Peyer's patch (tissue), 4 donors: ENCODE measurements around the gene GALNT1.

Experiments used
- POLR2A ChIP-seq, 2 donors: fragments of 450-650 bp; IDR thresholded peaks; one replicate each; pipeline ENCODE4 v1.5.1; 2017; ENCODE audit warnings: antibody characterized with exemption in 2 of 2, mild to moderate bottlenecking in 2 of 2, moderate library complexity in 2 of 2
- TF ChIP-seq, protein P1 (sequence below), 6 experiments: fragments of 450-650 bp in 4 of 6; fragments of 200-600 bp in 2 of 6; sonication (generic) in 1 of 6; IDR thresholded peaks; one replicate each; pipeline ENCODE4 v1.5.1; 2017 to 2019; ENCODE audit warnings: antibody characterized with exemption in 6 of 6, mild to moderate bottlenecking in 3 of 6, moderate library complexity in 1 of 6

DNA sequence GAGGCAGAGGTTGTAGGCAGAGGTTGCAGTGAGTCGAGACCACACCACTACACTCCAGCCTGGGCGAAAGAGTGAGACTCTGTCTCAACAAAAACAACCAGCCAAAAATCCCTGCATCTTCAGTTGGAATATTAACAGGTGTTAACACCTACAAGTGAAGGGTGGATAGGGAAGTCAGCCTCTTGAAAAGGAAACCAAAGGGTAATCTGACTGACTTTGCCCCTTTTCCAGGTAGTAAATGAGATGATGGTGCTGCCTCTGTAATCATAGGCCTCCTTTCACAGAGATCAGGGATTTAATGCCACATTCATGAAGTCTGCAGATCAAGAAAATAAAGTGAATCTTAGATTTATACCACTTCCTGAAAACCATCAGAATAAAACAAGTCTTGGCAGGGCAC, 133.6 kb downstream of the GALNT1 start:
- TF ChIP-seq, protein P1, sequence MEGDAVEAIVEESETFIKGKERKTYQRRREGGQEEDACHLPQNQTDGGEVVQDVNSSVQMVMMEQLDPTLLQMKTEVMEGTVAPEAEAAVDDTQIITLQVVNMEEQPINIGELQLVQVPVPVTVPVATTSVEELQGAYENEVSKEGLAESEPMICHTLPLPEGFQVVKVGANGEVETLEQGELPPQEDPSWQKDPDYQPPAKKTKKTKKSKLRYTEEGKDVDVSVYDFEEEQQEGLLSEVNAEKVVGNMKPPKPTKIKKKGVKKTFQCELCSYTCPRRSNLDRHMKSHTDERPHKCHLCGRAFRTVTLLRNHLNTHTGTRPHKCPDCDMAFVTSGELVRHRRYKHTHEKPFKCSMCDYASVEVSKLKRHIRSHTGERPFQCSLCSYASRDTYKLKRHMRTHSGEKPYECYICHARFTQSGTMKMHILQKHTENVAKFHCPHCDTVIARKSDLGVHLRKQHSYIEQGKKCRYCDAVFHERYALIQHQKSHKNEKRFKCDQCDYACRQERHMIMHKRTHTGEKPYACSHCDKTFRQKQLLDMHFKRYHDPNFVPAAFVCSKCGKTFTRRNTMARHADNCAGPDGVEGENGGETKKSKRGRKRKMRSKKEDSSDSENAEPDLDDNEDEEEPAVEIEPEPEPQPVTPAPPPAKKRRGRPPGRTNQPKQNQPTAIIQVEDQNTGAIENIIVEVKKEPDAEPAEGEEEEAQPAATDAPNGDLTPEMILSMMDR (IDR thresholded peaks at IDR 0.05) = no peak
- no peak for TF ChIP-seq POLR2A (IDR thresholded peaks at IDR 0.05)
